Measurements from ENCODE around the gene MCM3.

DNA sequence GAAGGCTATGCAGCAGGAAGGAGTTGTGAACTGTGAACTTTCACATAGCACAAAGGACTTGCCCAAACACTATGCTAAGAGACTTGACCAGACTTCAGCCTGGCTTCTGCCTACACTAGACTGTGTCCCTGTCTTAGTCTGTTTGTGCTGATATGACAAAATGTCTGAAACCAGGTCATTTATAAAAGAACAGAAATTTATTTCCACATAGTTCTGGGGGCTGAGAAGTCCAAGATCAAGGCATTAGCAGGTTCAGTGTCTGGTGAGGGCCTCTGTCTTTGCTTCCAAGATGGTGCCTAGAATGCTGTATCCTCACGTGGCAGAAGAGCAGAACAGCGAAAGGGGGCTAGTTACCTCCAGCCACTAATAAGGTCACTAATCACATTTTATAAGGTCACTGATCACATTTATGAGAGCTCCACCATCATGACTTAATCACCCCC lies 16.0 kb upstream of the MCM3 start:
- TF ChIP-seq, protein P1, sequence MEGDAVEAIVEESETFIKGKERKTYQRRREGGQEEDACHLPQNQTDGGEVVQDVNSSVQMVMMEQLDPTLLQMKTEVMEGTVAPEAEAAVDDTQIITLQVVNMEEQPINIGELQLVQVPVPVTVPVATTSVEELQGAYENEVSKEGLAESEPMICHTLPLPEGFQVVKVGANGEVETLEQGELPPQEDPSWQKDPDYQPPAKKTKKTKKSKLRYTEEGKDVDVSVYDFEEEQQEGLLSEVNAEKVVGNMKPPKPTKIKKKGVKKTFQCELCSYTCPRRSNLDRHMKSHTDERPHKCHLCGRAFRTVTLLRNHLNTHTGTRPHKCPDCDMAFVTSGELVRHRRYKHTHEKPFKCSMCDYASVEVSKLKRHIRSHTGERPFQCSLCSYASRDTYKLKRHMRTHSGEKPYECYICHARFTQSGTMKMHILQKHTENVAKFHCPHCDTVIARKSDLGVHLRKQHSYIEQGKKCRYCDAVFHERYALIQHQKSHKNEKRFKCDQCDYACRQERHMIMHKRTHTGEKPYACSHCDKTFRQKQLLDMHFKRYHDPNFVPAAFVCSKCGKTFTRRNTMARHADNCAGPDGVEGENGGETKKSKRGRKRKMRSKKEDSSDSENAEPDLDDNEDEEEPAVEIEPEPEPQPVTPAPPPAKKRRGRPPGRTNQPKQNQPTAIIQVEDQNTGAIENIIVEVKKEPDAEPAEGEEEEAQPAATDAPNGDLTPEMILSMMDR (IDR thresholded peaks at IDR 0.05): no peak
- TF ChIP-seq POLR2A (IDR thresholded peaks at IDR 0.05): no peak

All from thyroid gland (tissue), 4 donors.